GM06990 (cell line): ENCODE data around the gene TTC39C.
A peak's percentile ranks its signal among the peaks of the same experiment; 100 is the strongest.

Experiments
- DNase-seq: peaks from one replicate; pipeline ENCODE4 v3.0.0-alpha.2; 2011; ENCODE audit not compliant: insufficient read length; ENCODE audit errors: extremely low read depth
- H3K27me3 ChIP-seq: replicated peaks from 2 replicates; pipeline ENCODE4 v1.6.0; 2011; ENCODE audit warnings: low read length; ENCODE audit not compliant: control insufficient read depth, insufficient read depth
- H3K36me3 ChIP-seq: 2 replicates; pipeline ENCODE4 v1.5.1; 2011; ENCODE audit warnings: low read length; ENCODE audit not compliant: control insufficient read depth, insufficient read depth
- H3K4me3 ChIP-seq: replicated peaks from 2 replicates; pipeline ENCODE4 v1.5.1; 2011; ENCODE audit warnings: low read depth, mild to moderate bottlenecking, control low read depth, low read length
- TF ChIP-seq, protein P1 (sequence below): IDR thresholded peaks from 2 replicates; pipeline ENCODE4 v1.5.1; 2011; ENCODE audit warnings: low read length, control low read depth, mild to moderate bottlenecking, inconsistent platforms; ENCODE audit not compliant: insufficient read depth, poor library complexity, severe bottlenecking

The TTC39C gene

GRCh38 chr18:24018299-24018886 is 3.8 kb downstream of the TTC39C start:
- peaks cover 6% of the 10 kb centered on the region for H3K36me3 ChIP-seq
- H3K4me3 ChIP-seq = no peak overlapping the region
- TF ChIP-seq, protein P1, sequence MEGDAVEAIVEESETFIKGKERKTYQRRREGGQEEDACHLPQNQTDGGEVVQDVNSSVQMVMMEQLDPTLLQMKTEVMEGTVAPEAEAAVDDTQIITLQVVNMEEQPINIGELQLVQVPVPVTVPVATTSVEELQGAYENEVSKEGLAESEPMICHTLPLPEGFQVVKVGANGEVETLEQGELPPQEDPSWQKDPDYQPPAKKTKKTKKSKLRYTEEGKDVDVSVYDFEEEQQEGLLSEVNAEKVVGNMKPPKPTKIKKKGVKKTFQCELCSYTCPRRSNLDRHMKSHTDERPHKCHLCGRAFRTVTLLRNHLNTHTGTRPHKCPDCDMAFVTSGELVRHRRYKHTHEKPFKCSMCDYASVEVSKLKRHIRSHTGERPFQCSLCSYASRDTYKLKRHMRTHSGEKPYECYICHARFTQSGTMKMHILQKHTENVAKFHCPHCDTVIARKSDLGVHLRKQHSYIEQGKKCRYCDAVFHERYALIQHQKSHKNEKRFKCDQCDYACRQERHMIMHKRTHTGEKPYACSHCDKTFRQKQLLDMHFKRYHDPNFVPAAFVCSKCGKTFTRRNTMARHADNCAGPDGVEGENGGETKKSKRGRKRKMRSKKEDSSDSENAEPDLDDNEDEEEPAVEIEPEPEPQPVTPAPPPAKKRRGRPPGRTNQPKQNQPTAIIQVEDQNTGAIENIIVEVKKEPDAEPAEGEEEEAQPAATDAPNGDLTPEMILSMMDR = no peak
- no peak for DNase-seq
- H3K27me3 ChIP-seq = no peaks in the 10 kb centered on the region

DNA sequence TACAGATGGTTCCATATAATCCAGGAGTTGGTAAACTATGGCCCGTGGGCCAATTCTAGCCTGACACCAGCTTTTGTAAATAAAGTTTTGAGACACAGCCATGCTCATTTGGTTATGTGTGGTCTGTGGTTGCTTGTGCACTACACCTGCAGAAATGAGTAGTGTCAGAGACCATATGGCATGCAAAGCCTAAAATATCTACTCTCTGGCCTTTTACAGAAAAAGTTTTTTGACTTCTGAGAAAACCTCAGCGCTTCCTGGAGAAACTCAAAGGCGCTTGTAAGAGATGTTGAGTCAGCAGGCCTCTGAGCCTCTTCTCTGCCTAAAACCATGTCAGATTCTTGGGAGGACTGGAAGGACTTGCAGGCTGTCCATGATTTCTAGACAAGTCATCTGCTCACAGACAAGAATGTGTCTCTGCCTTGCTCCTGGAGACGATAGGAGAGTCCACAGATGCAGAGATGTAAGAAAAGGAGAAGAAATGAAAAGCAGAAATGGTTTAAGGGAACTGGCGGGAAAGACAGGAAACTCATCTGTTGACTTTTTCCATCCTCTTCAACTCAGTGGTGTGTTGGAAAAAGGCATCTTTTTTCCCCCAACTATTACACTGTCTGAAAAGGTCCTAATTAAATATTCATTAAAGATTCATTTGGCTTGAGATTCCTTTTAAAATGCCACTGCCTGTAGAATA is 5.2 kb downstream of the TTC39C start:
- no peaks in the 10 kb centered on the region for H3K27me3 ChIP-seq
- peak overlapping the region; percentile 24 for H3K4me3 ChIP-seq
- TF ChIP-seq, protein P1 = no peak

GRCh38 chr18:24021505-24021904 is 7.0 kb downstream of the TTC39C start:
- peaks cover 10% of the 10 kb centered on the region for H3K36me3 ChIP-seq
- TF ChIP-seq, protein P1 = no peak
- H3K4me3 ChIP-seq = no peak overlapping the region
- DNase-seq = no peak
- H3K27me3 ChIP-seq = no peaks in the 10 kb centered on the region

More for the DNA sequence above, 5.2 kb downstream of the TTC39C start:
- DNase-seq = peak; percentile 71
- peaks cover 7% of the 10 kb centered on the region for H3K36me3 ChIP-seq

- DNase-seq = no peak
- Histone ChIP-seq H3K4me3 (no peak overlapping the region), H3K27me3 (no peaks in the 10 kb centered on the region), H3K36me3 (peaks cover 10% of the 10 kb centered on the region)
- TF ChIP-seq, protein P1 = no peak
These were observed 7.6 kb downstream of the TTC39C start for GRCh38 chr18:24022161-24022560.

- Histone ChIP-seq H3K4me3 (no peak overlapping the region), H3K27me3 (no peaks in the 10 kb centered on the region), H3K36me3 (peaks cover 10% of the 10 kb centered on the region)
- TF ChIP-seq, protein P1 = no peak
- DNase-seq = no peak
These were observed 8.7 kb downstream of the TTC39C start for GRCh38 chr18:24023185-24023814.
